ENCODE results near the gene SLC2A6. TPM values are rescaled to one million over a fixed set of nuclear protein-coding genes. Genes with fewer than 3 reads are reported as not detected.

Gene SLC2A6
- total RNA-seq, 1 donor from 2014 or later = 13.7 TPM

- peaks cover 3% of the 10 kb centered on the region for H3K36me3 Mint-ChIP-seq (ENCODE audit: low read depth)
- no peaks in the 10 kb centered on the region for H3K4me1 Mint-ChIP-seq (ENCODE audit: low read depth)
- no peaks in the 10 kb centered on the region for H3K27me3 Mint-ChIP-seq (ENCODE audit: low read depth)
- TF ChIP-seq CTCF (IDR thresholded peaks at IDR 0.05) = no peak
- no peak for DNase-seq (ENCODE audit: low spot score)
- no peak overlapping the region for H3K27ac Mint-ChIP-seq (ENCODE audit: unreplicated experiment)
- H3K9me3 Mint-ChIP-seq (ENCODE audit: low read depth) = no peaks in the 10 kb centered on the region
- H3K4me3 Mint-ChIP-seq (ENCODE audit: unreplicated experiment) = no peak overlapping the region
Observed at GRCh38 chr9:133433351-133433843, 45.5 kb downstream of the SLC2A6 start.

- peaks cover 3% of the 10 kb centered on the region for H3K4me1 Mint-ChIP-seq (ENCODE audit: low read depth)
- no peak for DNase-seq (ENCODE audit: low spot score)
- no peak for TF ChIP-seq CTCF (IDR thresholded peaks at IDR 0.05)
- no peak overlapping the region for H3K27ac Mint-ChIP-seq (ENCODE audit: unreplicated experiment)
- peaks cover 4% of the 10 kb centered on the region for H3K36me3 Mint-ChIP-seq (ENCODE audit: low read depth)
- no peaks in the 10 kb centered on the region for H3K9me3 Mint-ChIP-seq (ENCODE audit: low read depth)
- H3K27me3 Mint-ChIP-seq (ENCODE audit: low read depth) = peaks cover 5% of the 10 kb centered on the region
- no peak overlapping the region for H3K4me3 Mint-ChIP-seq (ENCODE audit: unreplicated experiment)
Observed at GRCh38 chr9:133430244-133430643, 48.7 kb downstream of the SLC2A6 start.

GRCh38 chr9:133429641-133430161 lies 49.2 kb downstream of the SLC2A6 start:
- no peaks in the 10 kb centered on the region for H3K9me3 Mint-ChIP-seq (ENCODE audit: low read depth)
- H3K27me3 Mint-ChIP-seq (ENCODE audit: low read depth) = peaks cover 5% of the 10 kb centered on the region
- peaks cover 5% of the 10 kb centered on the region for H3K36me3 Mint-ChIP-seq (ENCODE audit: low read depth)
- peaks cover 3% of the 10 kb centered on the region for H3K4me1 Mint-ChIP-seq (ENCODE audit: low read depth)
- H3K27ac Mint-ChIP-seq (ENCODE audit: unreplicated experiment) = no peak overlapping the region
- H3K4me3 Mint-ChIP-seq (ENCODE audit: unreplicated experiment) = no peak overlapping the region
- no peak for DNase-seq (ENCODE audit: low spot score)
- TF ChIP-seq CTCF (IDR thresholded peaks at IDR 0.05) = peak; percentile 66

GRCh38 chr9:133429214-133429613 lies 49.7 kb downstream of the SLC2A6 start:
- peaks cover 3% of the 10 kb centered on the region for H3K4me1 Mint-ChIP-seq (ENCODE audit: low read depth)
- H3K4me3 Mint-ChIP-seq (ENCODE audit: unreplicated experiment) = no peak overlapping the region
- H3K36me3 Mint-ChIP-seq (ENCODE audit: low read depth) = peaks cover 5% of the 10 kb centered on the region
- no peak for DNase-seq (ENCODE audit: low spot score)
- no peak for TF ChIP-seq CTCF (IDR thresholded peaks at IDR 0.05)
- no peaks in the 10 kb centered on the region for H3K9me3 Mint-ChIP-seq (ENCODE audit: low read depth)
- H3K27me3 Mint-ChIP-seq (ENCODE audit: low read depth) = peaks cover 5% of the 10 kb centered on the region
- H3K27ac Mint-ChIP-seq (ENCODE audit: unreplicated experiment) = no peak overlapping the region

GRCh38 chr9:133428617-133429101 lies 50.2 kb downstream of the SLC2A6 start:
- Mint-ChIP-seq H3K4me3 (ENCODE audit: unreplicated experiment) (peak overlapping the region; percentile 4), H3K9me3 (ENCODE audit: low read depth) (no peaks in the 10 kb centered on the region), H3K27me3 (ENCODE audit: low read depth) (peaks cover 5% of the 10 kb centered on the region), H3K27ac (ENCODE audit: unreplicated experiment) (no peak overlapping the region), H3K4me1 (ENCODE audit: low read depth) (peaks cover 3% of the 10 kb centered on the region), H3K36me3 (ENCODE audit: low read depth) (peaks cover 5% of the 10 kb centered on the region)
- no peak for TF ChIP-seq CTCF (IDR thresholded peaks at IDR 0.05)
- no peak for DNase-seq (ENCODE audit: low spot score)

Data from chondrocyte (in vitro differentiated cells).